Calu3 (cell line): ENCODE results near the gene RAB11FIP4. TPM values are rescaled to one million over a fixed set of nuclear protein-coding genes. Genes with fewer than 3 reads are reported as not detected.

ENCODE experiments used
- BruUV-seq: library from RNA; stranded (reverse); fragments of 400-500 nt; replicated peaks from 2 replicates; lab custom pipeline; 2021; lab: Mats Ljungman, UMichigan
- CTCF ChIA-PET: fragments of 300-600 bp; sonication (Branson Sonifier 250); formaldehyde crosslinking; loops from one replicate; lab custom pipeline; 2022; ENCODE audit warnings: antibody characterized with exemption; lab: Charles Lee
- DNase-seq: peaks from one replicate; pipeline ENCODE4 v3.0.0; 2022
- H3K27ac Mint-ChIP-seq: one replicate; pipeline ENCODE4 v1.8.0; 2022; ENCODE audit warnings: mixed read lengths; ENCODE audit not compliant: unreplicated experiment
- H3K27me3 Mint-ChIP-seq: one replicate; pipeline ENCODE4 v1.8.0; 2022; ENCODE audit warnings: mixed read lengths; ENCODE audit not compliant: unreplicated experiment
- H3K36me3 Mint-ChIP-seq: one replicate; pipeline ENCODE4 v1.8.0; 2022; ENCODE audit warnings: mild to moderate bottlenecking, moderate library complexity, mixed read lengths; ENCODE audit not compliant: insufficient read depth, unreplicated experiment
- H3K4me1 Mint-ChIP-seq: one replicate; pipeline ENCODE4 v1.8.0; 2022; ENCODE audit warnings: mild to moderate bottlenecking, low read depth, mixed read lengths; ENCODE audit not compliant: unreplicated experiment
- H3K4me3 Mint-ChIP-seq: one replicate; pipeline ENCODE4 v1.8.0; 2022; ENCODE audit warnings: mild to moderate bottlenecking, low read depth, moderate library complexity, mixed read lengths; ENCODE audit not compliant: unreplicated experiment
- H3K9me3 Mint-ChIP-seq: one replicate; pipeline ENCODE4 v1.8.0; 2022; ENCODE audit warnings: low read depth, mixed read lengths; ENCODE audit not compliant: unreplicated experiment
- intact Hi-C: fragments of 100-400 bp; cut with micrococcal nuclease; formaldehyde crosslinking; loops from one replicate; pipeline ENCODE4 v1.10.0; 2022; ENCODE audit not compliant: unreplicated experiment
- total RNA-seq: library from RNA; stranded (reverse); gene quantifications from 2 replicates; pipeline ENCODE4 v1.2.3, GENCODE V29; 2022
- TF ChIP-seq, protein P1 (sequence below): fragments of 200-600 bp; IDR thresholded peaks from one replicate; pipeline ENCODE4 v1.8.0; 2022; ENCODE audit warnings: antibody characterized with exemption; ENCODE audit not compliant: unreplicated experiment

RAB11FIP4 gene
- total RNA-seq, 1 experiment from 2014 or later, result 27.9 TPM

DNA sequence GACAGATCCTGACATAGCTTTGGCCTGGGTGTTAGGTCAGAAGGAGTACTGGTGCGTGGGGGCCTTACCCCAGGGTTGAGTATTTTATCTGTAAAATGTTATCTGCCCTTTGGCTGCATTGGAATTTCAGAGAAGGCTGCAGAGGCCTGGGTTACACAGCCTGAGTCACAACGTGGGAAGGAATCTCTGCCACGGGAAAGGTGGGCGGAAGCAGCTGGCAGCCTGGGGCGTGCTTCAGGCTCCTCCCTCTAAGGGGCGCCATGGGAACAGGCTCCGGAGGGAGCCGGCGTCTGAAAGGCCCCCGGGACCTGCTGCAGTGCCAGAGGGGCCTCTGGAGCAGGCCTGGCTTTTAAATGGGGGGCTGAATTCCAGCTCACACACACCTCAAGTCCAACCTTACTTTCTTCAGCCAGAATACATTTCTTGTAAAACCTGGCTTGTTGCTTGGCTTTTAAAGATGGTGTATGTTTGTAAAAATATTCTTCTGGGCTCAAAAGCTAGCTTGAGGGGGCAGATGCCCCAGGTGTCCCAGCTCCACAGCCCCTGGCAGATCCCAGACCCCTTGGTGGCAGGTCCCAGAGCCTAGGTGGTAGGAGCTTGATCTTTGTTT, 142.2 kb downstream of the RAB11FIP4 start:
- peaks cover 12% of the 10 kb centered on the region for H3K36me3 Mint-ChIP-seq
- H3K4me3 Mint-ChIP-seq, result no peak overlapping the region
- DNase-seq, result peak; percentile 49
- no peaks in the 10 kb centered on the region for H3K27me3 Mint-ChIP-seq
- H3K9me3 Mint-ChIP-seq, result no peaks in the 10 kb centered on the region
- CTCF ChIA-PET, result interaction anchor here (0.6 to 2.1 kb wide), 2 partner anchors 16 to 309 kb away, joined by 4 to 7 read pairs; no protein-coding TSS in a partner anchor
- TF ChIP-seq, protein P1, sequence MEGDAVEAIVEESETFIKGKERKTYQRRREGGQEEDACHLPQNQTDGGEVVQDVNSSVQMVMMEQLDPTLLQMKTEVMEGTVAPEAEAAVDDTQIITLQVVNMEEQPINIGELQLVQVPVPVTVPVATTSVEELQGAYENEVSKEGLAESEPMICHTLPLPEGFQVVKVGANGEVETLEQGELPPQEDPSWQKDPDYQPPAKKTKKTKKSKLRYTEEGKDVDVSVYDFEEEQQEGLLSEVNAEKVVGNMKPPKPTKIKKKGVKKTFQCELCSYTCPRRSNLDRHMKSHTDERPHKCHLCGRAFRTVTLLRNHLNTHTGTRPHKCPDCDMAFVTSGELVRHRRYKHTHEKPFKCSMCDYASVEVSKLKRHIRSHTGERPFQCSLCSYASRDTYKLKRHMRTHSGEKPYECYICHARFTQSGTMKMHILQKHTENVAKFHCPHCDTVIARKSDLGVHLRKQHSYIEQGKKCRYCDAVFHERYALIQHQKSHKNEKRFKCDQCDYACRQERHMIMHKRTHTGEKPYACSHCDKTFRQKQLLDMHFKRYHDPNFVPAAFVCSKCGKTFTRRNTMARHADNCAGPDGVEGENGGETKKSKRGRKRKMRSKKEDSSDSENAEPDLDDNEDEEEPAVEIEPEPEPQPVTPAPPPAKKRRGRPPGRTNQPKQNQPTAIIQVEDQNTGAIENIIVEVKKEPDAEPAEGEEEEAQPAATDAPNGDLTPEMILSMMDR, result no peak
- intact Hi-C loops, result no loop called here
- H3K4me1 Mint-ChIP-seq, result peaks cover 8% of the 10 kb centered on the region
- no TSS peak for BruUV-seq
- peak overlapping the region; percentile 40 for H3K27ac Mint-ChIP-seq

DNA sequence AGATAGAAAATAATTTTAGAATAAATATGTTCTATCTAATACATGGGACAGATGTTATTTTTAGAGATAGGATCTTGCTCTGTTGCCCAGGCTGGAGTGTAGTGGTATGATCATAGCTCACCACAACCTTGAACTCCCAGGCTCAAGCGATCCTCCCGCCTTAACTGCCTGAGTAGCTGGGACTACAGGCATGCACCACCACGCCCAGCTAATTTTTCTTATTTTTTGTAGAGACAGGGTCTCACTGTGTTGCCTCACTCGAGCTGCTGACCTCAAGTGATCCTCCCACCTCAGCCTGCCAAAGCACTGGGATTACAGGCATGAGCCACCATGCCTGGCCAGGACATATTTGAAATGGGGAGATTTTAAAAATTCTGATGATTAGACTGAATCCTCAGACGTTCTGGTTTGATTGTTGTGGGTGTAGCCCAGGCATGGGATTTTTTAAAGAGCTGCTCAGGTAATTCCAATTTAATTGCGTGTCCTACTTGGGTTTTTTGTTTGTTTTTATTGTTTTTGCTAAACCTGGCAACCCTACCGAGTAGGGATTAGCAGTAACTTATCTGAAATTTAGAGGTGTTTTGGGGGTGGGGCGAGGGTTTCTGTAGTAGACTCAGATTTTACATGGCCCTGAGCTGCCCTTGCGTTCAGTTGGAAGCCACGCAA, 142.9 kb downstream of the RAB11FIP4 start:
- DNase-seq, result no peak
- Mint-ChIP-seq H3K9me3 (no peaks in the 10 kb centered on the region), H3K27ac (no peak overlapping the region)

DNA sequence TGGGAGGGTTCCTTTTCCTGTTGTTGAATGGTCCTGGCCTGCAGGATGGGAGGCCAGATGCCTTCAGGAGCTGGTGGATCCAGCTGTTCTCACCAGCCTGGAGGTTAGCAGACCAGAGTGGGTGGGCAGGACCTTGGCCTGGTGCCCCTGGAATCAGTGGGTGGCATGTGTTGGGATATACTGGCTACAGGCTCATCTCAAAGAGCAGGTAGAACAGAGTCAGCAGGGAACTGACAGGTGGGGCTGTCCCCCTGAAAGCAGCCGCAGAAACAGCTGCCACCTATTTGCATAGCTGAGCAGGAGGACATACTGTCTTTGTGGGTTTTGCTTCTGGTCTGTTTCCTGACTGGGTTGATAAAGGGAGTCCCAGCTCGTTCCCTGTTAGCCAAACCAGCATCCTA, 144.1 kb downstream of the RAB11FIP4 start:
- intact Hi-C loops, result no loop called here
- no TSS peak for BruUV-seq

More for the DNA sequence above, 142.9 kb downstream of the RAB11FIP4 start:
- TF ChIP-seq, protein P1, result no peak
- BruUV-seq, result no TSS peak
- Mint-ChIP-seq H3K4me1 (peaks cover 8% of the 10 kb centered on the region), H3K4me3 (no peak overlapping the region), H3K27me3 (no peaks in the 10 kb centered on the region), H3K36me3 (peaks cover 12% of the 10 kb centered on the region)
- intact Hi-C loops, result no loop called here
- CTCF ChIA-PET, result interaction anchor here (1.0 to 2.1 kb wide), 3 partner anchors 307 to 311 kb away, joined by 3 to 7 read pairs (median 5); no protein-coding TSS in a partner anchor

DNA sequence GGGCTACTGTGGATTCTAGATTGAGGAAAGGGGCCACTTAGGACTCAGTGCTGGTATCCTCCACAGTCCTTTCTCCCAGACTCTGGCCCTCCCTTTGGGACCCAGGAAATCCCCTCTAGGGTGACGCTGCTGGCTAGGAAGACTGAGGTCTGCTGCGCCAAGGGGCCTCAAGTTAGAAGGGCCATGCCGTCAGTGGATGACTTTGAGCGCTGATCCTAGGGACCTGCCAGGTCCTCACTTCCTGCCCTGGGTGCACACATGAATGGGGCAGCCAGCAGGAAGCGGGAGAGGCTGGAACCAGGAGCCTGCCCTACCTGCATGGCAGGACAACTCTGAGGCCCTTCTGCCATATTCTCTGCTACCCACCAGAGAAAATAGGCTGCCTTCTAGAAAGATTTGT, 145.0 kb downstream of the RAB11FIP4 start:
- CTCF ChIA-PET, result no interaction called here
- intact Hi-C loops, result no loop called here
- Mint-ChIP-seq H3K9me3 (no peaks in the 10 kb centered on the region), H3K4me1 (peaks cover 8% of the 10 kb centered on the region), H3K27ac (no peak overlapping the region), H3K27me3 (no peaks in the 10 kb centered on the region), H3K4me3 (no peak overlapping the region), H3K36me3 (peaks cover 10% of the 10 kb centered on the region)
- TF ChIP-seq, protein P1, result no peak
- BruUV-seq, result no TSS peak
- DNase-seq, result no peak

More for the DNA sequence above, 144.1 kb downstream of the RAB11FIP4 start:
- Mint-ChIP-seq H3K27ac (no peak overlapping the region), H3K9me3 (no peaks in the 10 kb centered on the region), H3K4me1 (peaks cover 8% of the 10 kb centered on the region), H3K27me3 (no peaks in the 10 kb centered on the region), H3K4me3 (no peak overlapping the region), H3K36me3 (peaks cover 12% of the 10 kb centered on the region)
- TF ChIP-seq, protein P1, result no peak
- CTCF ChIA-PET, result interaction anchor here (0.5 to 1.1 kb wide), 3 partner anchors 306 to 701 kb away, joined by 3 to 5 read pairs (median 3); no protein-coding TSS in a partner anchor
- no peak for DNase-seq
